Natural killer cell (primary cell): ENCODE measurements around the gene STOML2. TPM values are rescaled to one million over a fixed set of nuclear protein-coding genes. Genes with fewer than 3 reads are reported as not detected.

Source experiments
- ATAC-seq, 3 donors: fragments of 150-1000 bp in 2 of 3; fragments of 200-7000 bp in 1 of 3; cut with Tn5 transposase; 1 replicate in 1 of 3; 2 replicates in 2 of 3; pipeline ENCODE4 v1.10.0; 2021; ENCODE audit warnings: mild to moderate bottlenecking in 2 of 3, moderate library complexity in 2 of 3
- DNase-seq, 2 donors: peaks; one replicate each; pipeline versions ENCODE4 v3.0.0 to v3.0.0-alpha.2; 2013 to 2021; ENCODE audit warnings: mixed read lengths in 1 of 2
- H3K27ac ChIP-seq: one replicate; pipeline ENCODE4 v1.5.1; 2013; ENCODE audit warnings: mild to moderate bottlenecking, low read length
- H3K27me3 ChIP-seq: one replicate; pipeline ENCODE4 v1.6.1; 2013; ENCODE audit warnings: low read length; ENCODE audit not compliant: control insufficient read depth, insufficient read depth
- H3K36me3 ChIP-seq: one replicate; pipeline ENCODE4 v1.6.1; 2013; ENCODE audit warnings: low read length; ENCODE audit not compliant: control insufficient read depth, insufficient read depth
- H3K4me1 ChIP-seq: one replicate; pipeline ENCODE4 v1.6.1; 2013; ENCODE audit warnings: low read length; ENCODE audit not compliant: control insufficient read depth, insufficient read depth
- H3K4me3 ChIP-seq: one replicate; pipeline ENCODE4 v1.5.1; 2013; ENCODE audit warnings: low read length
- H3K9me3 ChIP-seq: one replicate; pipeline ENCODE4 v1.6.1; 2013; ENCODE audit warnings: low read length; ENCODE audit not compliant: control insufficient read depth, insufficient read depth
- H3K27ac Mint-ChIP-seq, 2 donors: one replicate each; pipeline ENCODE4 v1.8.0; 2022; ENCODE audit warnings: mild to moderate bottlenecking in 2 of 2, mixed read lengths in 2 of 2, moderate library complexity in 1 of 2
- H3K27me3 Mint-ChIP-seq, 2 donors: one replicate each; pipeline ENCODE4 v1.8.0; 2022; ENCODE audit warnings: low read depth in 2 of 2, mixed read lengths in 2 of 2
- H3K36me3 Mint-ChIP-seq: one replicate; pipeline ENCODE4 v1.8.0; 2022; ENCODE audit warnings: mixed read lengths
- H3K4me1 Mint-ChIP-seq, 2 donors: one replicate each; pipeline ENCODE4 v1.8.0; 2022; ENCODE audit warnings: mixed read lengths in 2 of 2
- H3K4me3 Mint-ChIP-seq: one replicate; pipeline ENCODE4 v1.8.0; 2022; ENCODE audit warnings: mild to moderate bottlenecking, moderate library complexity, mixed read lengths
- H3K9me3 Mint-ChIP-seq, 2 donors: one replicate each; pipeline ENCODE4 v1.8.0; 2022; ENCODE audit warnings: mixed read lengths in 2 of 2
- CTCF ChIP-seq: fragments of 200-600 bp; IDR thresholded peaks from one replicate; pipeline ENCODE4 v1.8.0; 2022; ENCODE audit warnings: antibody characterized with exemption
- WGBS: methylation state at CpG from one replicate; pipeline ENCODE4 v1.1.7; 2013; ENCODE audit warnings: missing lambda C conversion rate; ENCODE audit not compliant: insufficient coverage; 5-methylcytosine and 5-hydroxymethylcytosine counted together
- intact Hi-C: fragments of 100-400 bp; cut with micrococcal nuclease; formaldehyde crosslinking; loops from one replicate; pipeline ENCODE4 v1.14.2; 2022
- total RNA-seq, 4 donors: library from RNA; stranded (reverse); fragments of 120-200 nt in 1 of 4; gene quantifications; one replicate each; pipeline versions ENCODE4 v1.2.3 to v1.2.4, GENCODE V29; 2013 to 2022

The STOML2 gene
- total RNA-seq, 3 donors from 2014 or later (not counting 1 experiment from before 2014, with no cell fraction given): 41.4 to 43.9 (median 41.6) TPM

- H3K4me3 Mint-ChIP-seq: no peak overlapping the region
- H3K9me3 Mint-ChIP-seq: no peaks in the 10 kb centered on the region
- peaks cover 57 to 61% of the 10 kb centered on the region in 2 donors for H3K4me1 Mint-ChIP-seq
- H3K27ac Mint-ChIP-seq: peak overlapping the region; percentile 17 to 88
- Histone ChIP-seq H3K9me3 (no peaks in the 10 kb centered on the region), H3K27ac (no peak overlapping the region), H3K4me1 (peaks cover 42% of the 10 kb centered on the region), H3K4me3 (no peak overlapping the region), H3K27me3 (no peaks in the 10 kb centered on the region), H3K36me3 (peaks cover 42% of the 10 kb centered on the region)
- H3K27me3 Mint-ChIP-seq: no peaks in the 10 kb centered on the region
- ATAC-seq (no peak), DNase-seq (no peak)
- 87% methylated on average over 3 of the region's 4 CpGs for WGBS
- H3K36me3 Mint-ChIP-seq: no peaks in the 10 kb centered on the region
- intact Hi-C loops: no loop called here
- TF ChIP-seq CTCF: no peak
Observed at GRCh38 chr9:35069020-35069419, 33.9 kb downstream of the STOML2 start.

- Histone ChIP-seq H3K4me3 (no peak overlapping the region), H3K36me3 (peaks cover 61% of the 10 kb centered on the region), H3K4me1 (peaks cover 36% of the 10 kb centered on the region), H3K27me3 (no peaks in the 10 kb centered on the region), H3K27ac (no peak overlapping the region), H3K9me3 (no peaks in the 10 kb centered on the region)
- Mint-ChIP-seq H3K36me3 (peaks cover 16% of the 10 kb centered on the region), H3K4me1 (peaks cover 49 to 61% of the 10 kb centered on the region in 2 donors), H3K9me3 (no peaks in the 10 kb centered on the region), H3K4me3 (no peak overlapping the region), H3K27ac (peak overlapping the region; percentile 15 to 33), H3K27me3 (no peaks in the 10 kb centered on the region)
- WGBS: 88% methylated on average over 1 of the region's 1 CpG
- ATAC-seq (no peak), DNase-seq (no peak)
- no peak for TF ChIP-seq CTCF
- intact Hi-C loops: no loop called here
Observed at GRCh38 chr9:35067056-35067455, 35.9 kb downstream of the STOML2 start.

- 97% methylated on average over 11 of the region's 11 CpGs for WGBS
- H3K9me3 Mint-ChIP-seq: no peaks in the 10 kb centered on the region
- H3K27ac Mint-ChIP-seq: no peak overlapping the region
- Histone ChIP-seq H3K27ac (no peak overlapping the region), H3K9me3 (no peaks in the 10 kb centered on the region), H3K27me3 (no peaks in the 10 kb centered on the region), H3K4me1 (no peaks in the 10 kb centered on the region), H3K36me3 (peaks cover 96% of the 10 kb centered on the region), H3K4me3 (no peak overlapping the region)
- peaks cover 5 to 14% of the 10 kb centered on the region in 2 donors for H3K4me1 Mint-ChIP-seq
- intact Hi-C loops: no loop called here
- no peak for TF ChIP-seq CTCF
- H3K4me3 Mint-ChIP-seq: no peak overlapping the region
- ATAC-seq: no peak
- peaks cover 52% of the 10 kb centered on the region for H3K36me3 Mint-ChIP-seq
- DNase-seq: no peak
- H3K27me3 Mint-ChIP-seq: no peaks in the 10 kb centered on the region
Observed at GRCh38 chr9:35060548-35061207, 42.3 kb downstream of the STOML2 start.

- ATAC-seq: no peak
- peaks cover 52% of the 10 kb centered on the region for H3K36me3 Mint-ChIP-seq
- H3K4me1 ChIP-seq: no peaks in the 10 kb centered on the region
- no peak overlapping the region for H3K27ac ChIP-seq
- no peak for TF ChIP-seq CTCF
- no peaks in the 10 kb centered on the region for H3K27me3 ChIP-seq
- H3K4me1 Mint-ChIP-seq: peaks cover 5 to 14% of the 10 kb centered on the region in 2 donors
- no peak for DNase-seq
- H3K9me3 Mint-ChIP-seq: no peaks in the 10 kb centered on the region
- H3K9me3 ChIP-seq: no peaks in the 10 kb centered on the region
- WGBS: 97% methylated on average over 10 of the region's 10 CpGs
- intact Hi-C loops: no loop called here
- peaks cover 92% of the 10 kb centered on the region for H3K36me3 ChIP-seq
- no peaks in the 10 kb centered on the region for H3K27me3 Mint-ChIP-seq
- peak overlapping the region; percentile 51 to 53 for H3K27ac Mint-ChIP-seq
- H3K4me3 Mint-ChIP-seq: peak overlapping the region; percentile 22
- H3K4me3 ChIP-seq: no peak overlapping the region
Observed at GRCh38 chr9:35059438-35059837, 43.5 kb downstream of the STOML2 start.
